Measurements from ENCODE around the gene ANTKMT. TPM values are rescaled to one million over a fixed set of nuclear protein-coding genes. Genes with fewer than 3 reads are reported as not detected.
"Not testable (repeated sequence)": the region's sequence is repeated elsewhere in the genome, so short reads cannot be mapped to it uniquely, and the experiment has no call there.

ANTKMT gene
- total RNA-seq, 1 donor from 2014 or later = 43.2 TPM

GRCh38 chr16:681746-682427, 39.1 kb upstream of the ANTKMT start:
- no peak for DNase-seq (ENCODE audit: low spot score)

DNA sequence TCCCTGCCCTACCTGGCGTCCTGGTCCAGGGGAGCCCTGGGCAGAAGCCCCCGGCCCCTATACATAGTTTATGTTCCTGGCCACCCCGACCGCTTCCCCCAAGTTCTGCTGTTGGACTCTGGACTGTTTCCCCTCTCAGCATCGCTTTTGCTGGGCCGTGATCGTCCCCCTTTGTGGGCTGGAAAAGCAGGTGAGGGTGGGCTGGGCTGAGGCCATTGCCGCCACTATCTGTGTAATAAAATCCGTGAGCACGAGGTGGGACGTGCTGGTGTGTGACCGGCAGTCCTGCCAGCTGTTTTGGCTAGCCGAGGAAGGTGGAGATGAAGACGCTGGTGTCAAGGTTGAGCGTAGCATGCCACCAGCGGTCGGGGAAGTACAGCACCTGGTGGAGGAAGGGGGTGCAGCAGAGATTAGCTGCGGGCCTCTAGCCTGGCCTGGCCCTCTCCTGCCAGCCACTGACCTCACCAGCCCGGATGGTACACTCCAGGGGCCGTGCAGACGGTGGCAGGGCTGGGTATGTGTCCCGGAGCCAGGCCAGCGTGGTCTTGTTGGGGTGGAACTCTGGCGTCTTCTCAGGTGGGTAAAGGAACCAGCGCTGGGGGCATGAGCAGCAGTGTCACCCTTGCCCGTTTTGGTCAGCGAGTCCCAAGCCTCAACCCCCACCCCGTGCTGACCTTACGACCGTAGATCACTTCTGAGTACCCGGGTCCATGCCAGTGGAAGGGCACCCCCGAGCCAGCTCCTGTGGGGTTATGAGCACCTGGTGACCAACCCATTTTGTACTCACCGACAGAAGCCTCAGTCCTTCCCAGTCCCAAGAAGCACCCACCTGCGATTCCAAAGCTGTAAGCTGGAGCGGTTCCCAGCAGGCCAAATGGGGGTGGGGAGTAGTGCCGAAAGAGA, 38.2 kb upstream of the ANTKMT start:
- DNase-seq (ENCODE audit: low spot score) = no peak

- DNase-seq (ENCODE audit: low spot score) = no peak
Measured at GRCh38 chr16:683396-684070, 37.4 kb upstream of the ANTKMT start.

DNA sequence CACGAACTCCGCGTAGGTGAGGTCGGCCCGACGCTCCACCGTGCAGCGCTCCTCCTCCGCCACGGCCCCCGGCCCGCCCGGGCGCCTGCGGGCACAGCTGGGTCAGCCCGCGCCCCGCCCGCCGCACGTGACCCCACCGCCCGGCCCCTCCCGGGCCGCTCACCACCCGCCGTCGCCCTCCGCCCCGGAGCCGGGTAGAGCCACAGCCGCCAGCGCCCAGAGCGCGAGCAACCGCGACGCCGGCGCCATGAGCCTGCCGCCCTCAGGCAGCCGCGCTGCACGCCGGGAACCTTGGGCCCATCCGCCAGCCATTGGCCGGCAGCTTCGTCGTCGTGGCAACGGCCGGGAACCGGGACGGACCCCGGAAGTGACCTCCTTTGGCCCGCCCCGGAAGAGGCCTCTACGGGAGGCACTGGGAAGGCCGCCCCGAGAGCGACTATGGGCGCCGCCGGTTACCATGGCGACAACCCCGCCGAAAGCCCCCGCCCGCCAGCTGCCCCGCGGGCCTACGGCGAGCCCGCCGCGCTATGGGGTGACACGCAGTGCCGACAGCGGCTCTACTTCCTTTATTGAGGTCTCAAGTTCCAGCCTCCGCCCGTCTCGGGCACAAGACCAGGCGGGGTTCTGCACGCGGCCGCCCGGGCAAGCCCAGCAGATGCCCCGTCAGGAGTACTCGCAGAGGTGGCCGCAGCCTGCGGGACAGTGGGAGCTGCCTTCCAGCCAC, 36.7 kb upstream of the ANTKMT start, which contains the start of gene JMJD8:
Gene JMJD8 (minus strand): TSS at position 264 of the 724 bp plus-strand sequence. CDS start 15 bp downstream, at position 249.
- DNase-seq (ENCODE audit: low spot score) = peak; percentile 96

- no peak for DNase-seq (ENCODE audit: low spot score)
Measured at GRCh38 chr16:684961-685696, 35.8 kb upstream of the ANTKMT start.

- no peak for DNase-seq (ENCODE audit: low spot score)
Measured at GRCh38 chr16:685967-686366, 35.0 kb upstream of the ANTKMT start.

DNA sequence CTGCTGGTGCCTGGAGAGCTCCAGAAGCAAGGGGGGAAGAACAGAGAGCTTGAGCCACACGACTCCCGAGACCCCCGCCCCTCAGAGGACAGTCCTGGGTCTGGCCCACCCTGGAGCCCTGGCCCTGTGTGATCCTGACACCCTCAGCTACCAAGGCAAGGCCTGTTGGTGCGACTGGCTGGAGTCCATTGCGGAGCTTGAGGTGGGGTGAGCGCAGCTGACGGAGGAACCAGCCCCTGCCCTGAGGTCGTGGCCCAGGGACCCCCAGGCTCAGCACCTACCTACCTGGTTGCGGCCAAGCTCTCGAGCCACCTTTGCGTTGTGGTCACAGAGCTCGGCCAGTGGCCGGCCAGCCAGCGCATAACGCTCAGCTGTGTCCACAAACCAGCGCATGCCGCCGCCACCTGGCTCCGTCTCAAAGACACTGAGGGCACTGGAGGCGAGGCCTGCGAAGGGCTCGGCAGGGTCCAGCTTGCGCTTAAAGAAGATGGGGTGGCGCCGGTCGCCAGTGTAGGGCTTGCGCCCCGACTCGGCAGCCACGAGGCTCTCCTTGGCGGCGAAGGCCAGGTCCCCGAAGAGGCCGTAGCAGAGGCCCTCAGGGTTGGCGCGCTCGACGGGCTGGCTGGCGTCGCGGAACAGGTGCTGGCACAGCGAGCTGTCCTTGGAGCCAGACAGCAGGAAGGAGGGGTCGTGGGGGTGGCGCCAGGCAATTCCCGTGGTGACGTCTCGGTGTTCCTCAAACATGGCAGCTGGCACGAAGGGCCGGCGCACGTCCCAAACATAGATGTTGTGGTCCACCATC, 34.3 kb upstream of the ANTKMT start:
- no peak for DNase-seq (ENCODE audit: low spot score)

DNA sequence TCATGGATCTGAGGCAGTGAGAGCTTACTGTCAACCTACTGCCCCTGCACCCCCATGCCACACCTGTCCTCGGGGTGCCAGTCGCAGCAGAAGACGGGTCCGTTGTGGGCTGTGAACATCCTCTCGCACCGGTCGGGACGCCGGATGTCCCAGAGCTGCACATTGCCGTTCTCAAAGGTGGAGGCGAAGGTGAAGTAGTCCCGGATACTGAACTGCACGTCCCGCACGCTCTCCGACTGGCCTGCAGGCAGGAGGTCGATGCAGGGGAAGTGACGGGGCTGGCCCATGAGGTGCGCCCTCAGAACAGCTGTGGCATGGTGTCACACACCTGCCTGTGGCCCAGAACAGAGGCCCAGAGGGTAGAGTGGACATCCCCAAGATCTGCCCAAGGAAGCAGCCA, 33.4 kb upstream of the ANTKMT start:
- no peak for DNase-seq (ENCODE audit: low spot score)

- no peak for DNase-seq (ENCODE audit: low spot score)
Measured at GRCh38 chr16:689175-689897, 31.6 kb upstream of the ANTKMT start.

GRCh38 chr16:691242-691641, 29.7 kb upstream of the ANTKMT start:
- DNase-seq (ENCODE audit: low spot score) = not testable (repeated sequence)

GRCh38 chr16:692356-693108, 28.4 kb upstream of the ANTKMT start:
- no peak for DNase-seq (ENCODE audit: low spot score)

- DNase-seq (ENCODE audit: low spot score) = no peak
Measured at GRCh38 chr16:693364-693763, 27.6 kb upstream of the ANTKMT start.

GRCh38 chr16:693766-694165, 27.2 kb upstream of the ANTKMT start:
- no peak for DNase-seq (ENCODE audit: low spot score)

GRCh38 chr16:694187-694862, 26.6 kb upstream of the ANTKMT start:
- no peak for DNase-seq (ENCODE audit: low spot score)

- no peak for DNase-seq (ENCODE audit: low spot score)
Measured at GRCh38 chr16:694863-695354, 26.0 kb upstream of the ANTKMT start.

DNA sequence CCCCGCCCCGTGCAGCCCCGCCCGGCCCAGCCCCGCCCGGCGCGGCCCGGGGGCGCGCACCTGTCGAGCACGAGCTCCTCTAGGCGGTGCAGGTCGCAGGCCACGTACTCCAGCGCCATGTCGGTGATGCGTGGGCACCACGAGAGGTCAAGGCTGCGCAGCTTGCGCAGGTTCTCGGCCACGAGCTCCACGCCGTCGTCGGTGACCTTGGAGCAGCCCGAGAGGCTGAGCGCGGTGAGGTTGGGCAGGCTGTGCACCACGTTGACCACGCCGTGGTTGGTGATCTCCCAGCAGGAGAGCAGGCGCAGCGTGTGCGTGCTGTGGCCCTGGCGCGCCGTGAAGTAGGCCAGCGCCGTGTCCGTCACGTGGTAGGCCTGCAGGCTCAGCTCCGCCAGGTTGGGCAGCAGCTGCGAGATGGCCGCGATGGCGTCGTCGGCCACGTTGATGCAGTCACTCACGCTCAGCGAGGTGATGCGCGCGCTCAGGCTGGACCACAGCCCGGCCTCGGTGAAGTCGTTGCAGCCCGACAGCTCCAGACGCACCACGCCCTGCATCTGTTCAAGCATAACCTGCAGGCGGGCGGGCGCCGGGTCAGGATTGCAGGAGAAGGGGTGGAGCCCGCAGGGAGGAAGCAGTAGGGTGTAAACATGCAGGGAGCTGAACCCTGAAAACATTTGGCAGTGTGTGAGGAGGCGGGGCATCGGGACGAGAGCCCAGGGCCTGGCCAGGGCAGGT, 25.4 kb upstream of the ANTKMT start:
- DNase-seq (ENCODE audit: low spot score) = peak; percentile 76

Data from ureter (tissue), 1 donor.